GM18858 (cell line): ENCODE measurements around the gene CALCOCO1.

Source experiments
- ATAC-seq: cut with Tn5 transposase; IDR thresholded peaks from one replicate; pipeline ENCODE4 v1.9.1; 2021; ENCODE audit not compliant: unreplicated experiment

Gene CALCOCO1

DNA sequence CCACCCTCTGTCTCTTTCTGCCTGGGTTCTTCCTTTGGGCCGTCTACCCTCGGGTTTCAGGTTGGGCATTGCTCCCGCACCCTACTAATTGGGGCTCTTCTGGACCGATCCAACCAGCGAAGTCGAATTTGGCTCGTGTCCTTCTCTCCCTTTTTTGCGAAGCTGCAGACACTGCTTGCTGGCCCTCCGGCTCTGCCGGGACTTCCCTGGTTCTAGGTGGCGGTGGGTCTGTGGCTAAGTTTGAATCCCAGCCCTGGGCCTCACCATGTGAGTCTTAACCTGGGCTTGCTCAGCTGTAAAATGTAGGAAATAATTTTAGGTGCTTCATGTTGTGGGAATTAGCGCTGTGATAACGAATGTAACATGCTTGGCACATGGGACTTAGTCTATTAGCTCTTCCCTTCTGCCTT, 24.9 kb upstream of the CALCOCO1 start:
- no peak for ATAC-seq

DNA sequence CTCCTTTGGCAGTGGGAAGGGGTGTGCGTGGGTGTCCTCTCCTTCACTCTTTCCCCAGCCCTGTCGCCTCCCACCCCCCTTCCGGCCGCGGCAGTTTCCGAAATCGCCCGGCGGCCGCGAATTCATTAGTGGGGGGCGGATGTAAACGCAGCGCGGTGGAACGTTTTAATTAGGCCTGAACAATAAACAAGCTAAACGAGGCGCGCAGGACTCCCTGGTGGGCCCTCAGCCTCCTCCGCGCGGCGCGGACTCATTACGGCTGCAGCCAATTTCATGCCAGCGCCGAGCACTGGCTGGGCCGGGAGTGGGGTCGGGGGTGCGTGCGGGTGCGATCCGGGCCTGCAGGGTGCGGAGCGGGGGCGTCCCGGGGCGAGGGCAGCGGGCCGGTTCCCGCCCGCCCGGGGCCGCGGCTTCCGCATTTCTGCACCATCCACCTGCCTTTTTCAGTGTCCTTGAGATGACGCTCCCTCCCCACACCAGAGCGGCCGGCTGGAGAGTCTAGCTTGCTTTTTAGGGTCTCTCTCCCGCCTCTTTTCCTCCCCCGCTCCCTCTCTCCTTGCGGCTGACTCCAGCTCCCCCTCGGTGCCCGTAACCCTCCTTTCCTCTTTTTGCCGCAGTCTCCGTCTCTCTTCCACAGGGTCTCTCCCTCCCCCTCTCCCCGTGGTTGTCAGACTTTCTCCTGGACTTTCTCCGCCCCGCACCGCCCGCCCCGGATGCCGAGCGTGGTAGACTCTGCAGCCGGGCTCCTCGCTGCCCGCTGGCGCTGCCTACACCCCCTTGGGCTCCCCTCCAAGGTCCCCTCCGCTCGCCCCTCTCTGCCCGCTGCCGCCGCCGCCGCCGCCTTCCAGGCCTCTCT, 24.3 kb upstream of the CALCOCO1 start, which contains the start of gene CISTR:
Gene CISTR (minus strand): TSS at position 644 of the 856 bp plus-strand sequence.
- ATAC-seq, result no peak

DNA sequence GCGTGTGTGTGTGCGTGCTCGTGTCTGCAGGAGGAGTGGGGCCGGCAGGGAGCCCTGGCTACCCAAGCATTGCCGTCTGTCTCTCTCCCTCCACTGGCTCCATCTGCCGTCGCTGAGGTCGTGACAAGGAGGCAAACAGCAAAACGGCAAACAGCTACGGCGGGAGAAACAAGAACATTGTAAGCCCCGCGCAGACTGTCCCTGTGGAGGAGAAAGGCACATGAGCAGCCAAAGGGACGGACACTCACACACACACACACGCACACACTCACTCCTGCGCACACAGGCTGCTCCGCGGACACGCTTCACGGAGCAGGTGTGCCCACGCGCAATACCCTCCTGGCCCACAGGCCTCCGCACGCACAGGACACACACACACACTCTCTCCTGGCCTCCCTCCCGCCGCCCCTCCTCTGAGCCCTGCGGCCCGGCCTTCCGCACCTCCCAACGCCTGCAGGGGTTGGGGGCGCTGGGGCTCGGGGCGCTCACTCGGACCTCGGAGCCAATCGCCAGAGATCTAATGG, 23.6 kb upstream of the CALCOCO1 start:
- no peak for ATAC-seq

DNA sequence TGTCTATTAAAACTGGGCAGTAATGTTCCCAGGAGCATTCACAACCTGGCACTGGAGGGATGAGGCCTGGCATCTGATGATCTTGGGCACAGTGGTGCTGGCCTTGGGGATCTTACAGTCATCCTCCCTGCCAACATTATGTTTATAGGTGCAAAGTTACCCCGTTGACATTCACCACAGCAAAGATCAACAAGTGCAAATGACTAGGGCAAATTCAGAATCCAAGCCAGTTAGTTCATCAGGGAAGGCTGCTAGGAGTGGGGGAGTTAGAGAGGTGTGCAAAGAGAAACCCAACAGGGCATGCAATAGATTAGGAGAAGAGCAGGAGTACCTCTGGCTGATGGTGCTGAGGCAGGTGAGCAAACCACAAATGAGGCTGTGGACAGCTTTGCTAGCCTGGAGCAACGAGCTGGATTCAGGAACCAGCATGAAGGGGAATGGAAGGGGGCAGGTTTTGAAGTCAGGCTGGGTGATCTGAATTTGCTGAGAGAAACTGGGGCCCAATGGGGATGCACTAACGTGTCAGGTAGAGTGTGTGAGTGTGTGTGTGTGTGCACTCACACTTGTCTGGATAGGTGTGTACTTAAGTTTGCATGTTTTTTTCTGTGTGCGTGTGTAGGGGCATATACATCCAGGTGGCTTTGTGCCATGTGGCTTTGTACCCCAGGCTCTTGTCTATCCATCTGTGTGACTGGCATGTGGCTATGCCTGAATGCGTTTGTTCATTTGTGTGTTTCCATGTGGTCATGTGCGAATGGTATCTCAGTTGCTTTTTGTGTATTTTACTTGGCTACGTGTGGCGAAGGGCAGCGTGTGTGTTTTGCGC, 22.9 kb upstream of the CALCOCO1 start:
- ATAC-seq, result no peak

DNA sequence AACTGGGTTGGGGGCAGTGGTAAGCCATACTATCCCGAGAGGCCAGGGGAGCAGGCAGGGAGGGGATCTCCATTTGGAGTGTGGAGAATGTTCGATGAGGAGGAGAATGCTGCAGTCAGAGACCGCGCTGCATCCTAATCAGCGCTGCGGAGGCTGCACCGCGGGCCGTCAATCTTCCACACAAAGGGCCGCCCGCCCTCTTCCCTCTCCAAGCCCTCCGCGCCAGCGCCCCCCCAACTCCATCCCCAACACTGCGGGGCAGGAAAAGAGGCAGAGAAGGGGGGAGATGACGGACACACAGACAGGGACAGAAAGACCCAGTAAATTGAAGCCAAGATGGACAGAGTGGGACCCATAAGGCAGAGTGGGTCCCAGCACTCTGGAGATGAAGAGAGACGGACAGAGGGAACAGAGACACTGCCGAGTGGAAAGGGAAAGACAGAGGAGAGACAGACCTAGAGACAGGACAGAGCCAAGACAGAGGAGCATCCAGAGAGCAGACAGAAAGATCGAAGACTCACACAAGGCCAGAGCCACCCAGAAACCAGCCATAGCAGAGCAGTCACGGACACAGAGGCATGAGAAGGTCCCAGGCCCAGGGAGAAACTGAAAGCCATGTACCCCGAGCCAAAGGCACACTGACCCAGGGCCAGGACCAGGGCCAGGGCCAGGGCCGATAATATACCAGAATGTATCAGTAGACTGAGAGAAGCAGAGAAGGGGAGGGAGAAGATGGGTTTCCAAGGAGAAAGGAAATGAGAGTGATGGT, 21.0 kb upstream of the CALCOCO1 start:
- ATAC-seq, result no peak

DNA sequence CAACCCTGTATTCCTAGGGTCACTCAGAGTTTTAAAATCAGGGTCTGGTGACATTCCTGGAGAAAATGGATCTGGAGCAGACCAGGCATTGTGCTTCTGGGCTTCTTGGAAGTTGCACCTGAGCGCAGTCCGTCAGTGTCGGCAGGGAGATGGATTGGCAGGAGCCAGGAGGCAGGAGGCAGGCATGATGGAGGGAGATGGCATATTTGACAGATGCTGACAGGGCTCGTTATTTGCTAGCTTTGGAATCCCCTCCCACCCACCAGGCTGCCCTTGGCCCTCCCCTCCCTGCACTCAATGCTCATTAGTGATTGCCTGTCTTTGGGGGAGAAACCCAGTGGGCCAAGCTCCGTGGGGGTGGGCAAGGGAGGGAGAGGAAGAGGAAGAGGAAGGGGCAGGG, 19.8 kb upstream of the CALCOCO1 start:
- ATAC-seq, result no peak

DNA sequence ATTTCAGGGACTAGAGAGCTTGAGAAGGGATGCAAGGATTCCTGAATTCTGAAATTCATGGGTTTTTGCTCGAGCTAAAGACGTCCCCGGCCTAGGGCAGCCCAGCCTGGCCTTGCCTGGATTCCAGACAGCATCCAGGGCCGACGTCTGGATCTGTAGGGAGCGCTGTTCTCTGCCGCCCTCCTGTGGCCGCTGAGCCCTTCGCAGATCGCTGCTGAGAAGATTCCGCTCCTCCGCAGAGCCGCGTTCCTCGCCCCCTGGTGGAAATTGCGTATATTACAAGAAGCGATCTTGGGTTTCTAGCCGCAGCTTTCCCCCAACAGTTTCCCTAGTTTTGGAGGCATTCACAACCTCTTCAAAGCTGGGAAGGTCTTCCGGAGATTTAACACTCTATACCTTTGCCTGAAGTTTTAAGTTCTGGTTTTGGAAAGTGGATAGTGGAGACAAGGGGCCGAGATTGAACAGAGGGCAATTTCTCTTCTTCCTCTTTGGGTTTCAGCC, 19.4 kb upstream of the CALCOCO1 start:
- no peak for ATAC-seq

DNA sequence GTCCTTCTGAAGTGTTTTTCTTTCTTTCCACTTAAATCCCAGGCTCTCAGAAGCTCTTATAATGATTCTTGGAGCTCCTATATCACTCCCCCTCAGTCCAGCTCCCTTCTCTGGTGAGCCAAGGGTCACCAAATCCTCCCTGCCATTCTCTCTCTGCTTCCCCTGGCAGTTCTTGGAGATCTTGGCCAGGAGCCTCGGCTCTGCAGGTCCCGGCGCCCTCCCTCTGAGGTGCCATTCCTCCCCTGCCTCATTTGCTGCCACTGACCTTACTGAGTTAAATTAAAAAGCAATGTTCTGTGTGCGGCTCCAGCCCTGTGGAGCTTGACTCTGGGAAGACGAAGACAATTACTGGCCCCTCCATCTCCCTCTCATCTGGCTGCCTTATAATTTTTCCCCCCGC, 17.5 kb upstream of the CALCOCO1 start:
- no peak for ATAC-seq

DNA sequence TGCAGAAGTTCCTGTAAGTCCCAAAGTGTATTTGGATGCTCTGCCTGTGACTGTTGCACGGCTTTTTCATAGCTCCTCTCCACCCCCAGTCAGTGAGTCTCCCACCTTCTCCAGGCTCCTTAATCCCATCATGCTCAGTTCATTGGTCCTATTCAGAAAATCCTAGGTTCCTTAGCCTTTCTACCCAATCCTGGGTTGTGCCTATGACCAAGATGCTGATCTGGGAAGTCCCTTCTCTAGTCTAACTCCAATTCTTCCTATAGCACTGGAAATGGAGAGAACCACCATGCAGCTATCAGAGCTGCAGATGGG, 16.8 kb upstream of the CALCOCO1 start:
- no peak for ATAC-seq

DNA sequence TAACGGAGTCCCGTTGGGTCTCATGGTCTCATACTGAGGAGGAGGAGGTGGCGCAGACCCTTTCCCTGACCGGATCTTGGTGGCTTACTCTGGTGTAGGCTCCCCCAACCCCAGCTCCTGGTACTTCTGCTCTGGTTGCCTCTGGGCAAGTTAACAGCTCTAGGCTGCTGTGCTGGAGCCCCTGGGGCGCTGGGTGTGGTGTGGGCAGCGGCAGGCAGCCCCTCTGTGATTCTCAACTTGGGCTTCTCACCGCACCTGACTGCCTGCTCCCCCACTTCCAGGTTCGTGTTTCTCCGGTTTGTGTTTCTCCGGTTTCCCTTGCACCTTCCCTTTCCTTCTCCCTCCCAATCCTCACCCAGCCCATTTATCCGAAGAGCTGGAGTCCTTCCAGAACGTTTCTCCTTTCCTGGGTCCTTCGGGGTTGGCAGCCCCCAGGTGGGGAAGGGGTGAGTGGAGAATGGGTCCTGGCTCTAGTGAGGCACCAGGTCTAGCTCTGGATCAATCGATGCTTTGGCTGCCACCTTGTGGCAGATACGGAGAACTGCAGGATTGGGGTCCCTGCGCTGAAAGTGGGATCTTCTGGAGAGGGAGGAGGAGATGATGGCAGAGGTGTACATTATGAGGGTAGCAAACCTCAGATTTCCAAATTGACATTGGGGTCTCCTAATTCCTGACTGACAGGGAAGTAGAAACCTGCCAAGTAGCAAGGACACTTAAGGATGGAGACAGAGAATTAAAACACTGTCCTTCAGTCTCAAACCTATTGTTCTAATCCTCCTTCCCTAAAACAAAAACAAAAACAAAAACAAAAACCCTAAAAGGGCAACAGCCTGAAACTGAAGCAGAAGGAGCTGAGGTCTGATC, 16.2 kb upstream of the CALCOCO1 start:
- ATAC-seq, result no peak

DNA sequence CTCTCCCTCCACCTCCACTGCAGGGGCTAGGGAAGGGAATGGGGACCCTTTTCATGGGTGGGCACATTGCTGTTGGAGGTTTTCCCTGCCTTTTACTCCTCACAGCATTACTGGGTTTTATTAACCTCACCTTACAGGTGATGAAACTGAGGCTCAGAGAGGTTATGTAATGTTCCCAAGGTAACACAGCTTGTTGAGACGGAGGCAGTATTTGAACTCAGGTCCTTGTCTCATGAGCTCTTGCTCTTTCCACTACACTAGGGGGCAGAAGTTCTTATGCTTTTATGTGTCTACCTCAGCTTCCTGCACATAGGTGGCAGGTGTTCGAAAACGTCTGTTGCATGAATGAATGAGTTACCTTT, 12.9 kb upstream of the CALCOCO1 start:
- ATAC-seq, result no peak

DNA sequence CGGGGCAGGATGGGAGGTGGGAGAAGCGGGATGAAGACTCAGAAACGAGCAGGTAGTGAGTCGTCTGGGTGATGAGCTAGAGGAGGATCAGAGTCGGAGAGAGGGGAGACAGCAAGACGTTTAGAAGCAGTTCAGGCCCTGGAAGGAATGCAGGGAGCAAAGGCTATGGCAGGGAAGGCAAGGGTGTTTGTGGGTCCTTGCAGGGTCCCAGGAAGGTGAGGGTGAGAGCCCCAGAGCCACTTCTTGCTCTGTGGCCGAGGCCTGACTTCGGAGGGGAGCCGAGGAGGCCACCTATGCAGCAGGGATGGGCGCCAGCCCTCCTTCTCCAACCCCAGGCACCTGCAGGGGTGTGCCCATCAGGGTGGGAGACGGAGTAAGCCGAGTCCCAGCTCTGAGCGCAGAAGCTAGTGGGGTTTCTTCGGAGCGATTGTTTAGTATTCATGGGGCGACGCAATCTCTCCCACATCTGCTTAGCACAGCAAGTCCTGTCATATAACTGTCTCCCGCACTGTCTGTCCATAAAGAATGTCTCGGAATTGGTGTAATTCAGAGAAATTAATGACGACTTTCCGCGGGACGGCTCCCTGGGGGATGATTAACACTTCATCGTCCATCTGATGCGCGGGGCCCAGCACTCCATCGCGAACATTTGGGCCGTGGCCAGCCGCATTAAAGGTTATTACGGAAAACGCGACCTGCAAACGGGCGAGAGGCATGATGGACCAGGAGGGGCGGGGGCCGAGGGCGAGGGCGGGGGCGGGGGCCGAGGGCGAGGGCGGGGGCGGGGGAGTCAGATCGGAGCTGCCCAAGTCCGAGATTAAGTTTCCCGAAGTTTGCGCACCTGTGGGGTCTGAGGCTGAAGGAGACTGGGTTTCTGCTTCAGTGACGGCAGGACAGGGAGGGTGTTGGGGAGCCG, 12.2 kb upstream of the CALCOCO1 start:
- ATAC-seq, result no peak

DNA sequence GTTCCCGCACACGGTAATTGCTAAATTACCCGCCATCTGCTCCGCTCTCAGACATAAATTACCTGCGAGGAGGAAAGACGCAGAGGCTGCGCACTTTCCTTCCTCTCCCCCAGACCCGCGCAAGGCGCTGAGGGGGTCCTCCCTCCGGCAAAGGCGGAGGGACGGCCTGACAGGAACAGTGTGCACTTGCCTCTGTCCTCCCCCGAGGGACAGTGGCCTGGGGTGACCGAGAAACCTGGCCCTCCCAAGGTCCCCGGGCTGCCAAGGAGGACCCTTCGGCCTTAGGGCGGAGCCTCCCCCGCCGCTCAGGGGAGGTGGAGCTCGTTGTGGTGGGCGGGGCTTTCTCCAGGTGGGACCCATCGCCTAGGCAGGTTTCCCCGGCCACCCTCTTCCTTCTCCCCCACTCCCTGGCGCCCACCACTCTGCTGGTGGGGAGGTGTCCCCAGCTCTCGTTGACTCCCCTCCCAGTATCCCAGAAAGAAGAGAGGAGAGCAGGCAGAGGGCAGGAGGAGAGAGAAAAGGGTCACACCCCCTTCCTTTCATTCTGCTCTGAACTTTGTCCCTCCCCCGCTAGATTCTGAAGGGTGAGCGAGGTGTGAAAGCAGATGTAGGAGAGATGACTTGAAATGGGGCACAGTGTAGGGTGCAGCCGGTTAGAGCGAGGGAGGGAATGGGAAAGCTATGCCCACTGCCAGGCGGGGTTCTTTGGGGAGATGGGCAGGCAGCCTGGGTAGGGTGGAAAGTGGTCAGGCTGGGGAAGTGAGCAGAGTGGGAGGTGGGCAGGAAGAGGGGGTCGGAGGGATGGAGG, 11.4 kb upstream of the CALCOCO1 start:
- ATAC-seq, result no peak

DNA sequence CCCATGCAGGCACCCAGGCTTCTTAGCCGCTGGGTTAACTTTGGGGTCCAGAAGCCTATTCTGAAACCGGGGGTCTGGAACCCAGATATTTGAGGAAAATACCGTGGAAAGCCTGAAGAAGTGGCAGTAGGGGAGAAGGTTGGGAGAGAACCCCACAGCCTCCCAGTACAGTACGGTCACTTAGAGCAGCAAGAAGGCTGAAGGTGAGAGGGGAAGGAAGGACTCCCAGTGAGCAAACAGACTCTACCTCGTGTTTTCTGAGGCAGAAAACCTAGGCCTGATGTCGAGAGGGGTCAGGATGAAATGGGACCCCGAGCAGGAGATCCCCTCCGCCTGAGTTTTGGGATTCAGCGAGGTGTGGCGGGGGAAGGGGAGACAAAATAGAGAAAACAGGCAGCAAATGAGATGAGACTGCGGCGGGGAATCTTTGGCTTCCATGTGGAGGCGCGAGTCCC, 10.7 kb upstream of the CALCOCO1 start:
- no peak for ATAC-seq

DNA sequence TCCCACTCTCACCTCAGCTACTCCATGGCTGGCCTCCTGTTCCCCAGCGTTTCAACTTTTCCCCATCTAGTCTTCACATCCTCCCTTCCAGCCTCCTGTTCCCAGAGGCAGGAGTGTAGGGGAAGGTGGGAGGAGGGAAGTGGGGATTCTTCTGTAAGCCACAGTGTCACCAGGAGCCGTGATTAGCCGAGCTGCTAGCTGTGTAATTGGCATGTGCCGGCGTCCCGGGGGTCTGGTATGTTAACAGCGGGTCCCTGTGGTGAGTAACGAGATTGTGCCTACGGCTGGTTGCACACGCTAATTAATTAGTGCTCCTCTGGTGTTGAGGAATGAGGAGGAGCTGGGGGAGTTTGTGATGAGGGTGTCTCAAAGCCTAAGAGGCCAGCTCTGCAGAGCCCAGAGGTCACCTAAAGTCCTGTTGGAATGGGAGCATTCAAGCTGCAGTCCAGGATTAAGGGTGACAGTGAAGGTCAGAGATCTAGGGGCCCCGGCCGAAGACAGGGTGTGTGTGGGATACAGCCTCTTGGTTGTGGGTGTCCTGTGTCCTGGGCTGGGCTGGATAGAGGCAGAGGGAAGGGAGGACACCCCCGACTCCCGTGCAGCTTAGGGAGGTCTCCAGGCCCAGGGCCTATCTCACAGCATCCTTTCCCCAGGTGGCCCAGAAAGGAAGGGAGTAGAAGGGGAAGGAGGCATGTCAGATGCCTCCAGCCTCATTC, 10.0 kb upstream of the CALCOCO1 start:
- no peak for ATAC-seq

DNA sequence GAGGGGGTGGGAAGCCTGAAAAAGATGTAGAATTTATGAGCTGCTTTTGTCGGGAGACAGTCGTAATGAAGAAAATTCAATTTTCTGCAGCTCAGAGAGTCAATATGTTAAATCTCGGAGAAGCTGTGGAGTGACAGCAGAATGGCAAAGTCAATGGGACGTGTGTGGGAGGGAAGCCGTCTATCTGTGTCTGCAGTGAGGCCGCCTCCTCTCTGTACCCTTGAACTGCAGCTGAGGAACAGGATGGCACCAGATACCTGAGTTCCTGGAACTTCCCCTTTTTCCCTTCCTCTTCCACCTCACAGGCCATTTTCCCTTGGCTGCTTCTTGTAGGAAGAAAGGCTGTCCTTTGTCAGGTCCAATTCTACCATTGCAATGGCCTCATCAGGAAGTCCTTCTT, 9.3 kb upstream of the CALCOCO1 start:
- ATAC-seq, result no peak

DNA sequence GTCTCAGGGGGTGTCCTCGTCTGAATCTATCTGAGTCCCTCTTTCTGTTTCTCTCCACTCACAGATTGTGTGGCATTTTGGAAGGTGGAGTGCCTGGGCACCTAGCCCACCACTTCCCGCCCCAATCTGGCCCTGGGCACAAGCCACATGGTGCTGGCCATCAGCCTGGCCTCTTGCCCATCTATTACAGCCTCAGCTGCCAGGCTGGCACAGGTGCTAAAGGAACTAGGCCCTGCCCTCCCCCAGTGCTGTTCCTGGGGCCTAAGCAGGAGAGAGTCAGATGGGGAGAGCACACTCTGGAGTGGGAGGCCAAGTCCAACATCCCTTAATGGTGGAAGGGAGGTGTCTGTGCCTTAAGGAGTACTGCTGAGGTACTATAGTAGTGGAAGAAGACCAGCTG, 8.3 kb upstream of the CALCOCO1 start:
- no peak for ATAC-seq

DNA sequence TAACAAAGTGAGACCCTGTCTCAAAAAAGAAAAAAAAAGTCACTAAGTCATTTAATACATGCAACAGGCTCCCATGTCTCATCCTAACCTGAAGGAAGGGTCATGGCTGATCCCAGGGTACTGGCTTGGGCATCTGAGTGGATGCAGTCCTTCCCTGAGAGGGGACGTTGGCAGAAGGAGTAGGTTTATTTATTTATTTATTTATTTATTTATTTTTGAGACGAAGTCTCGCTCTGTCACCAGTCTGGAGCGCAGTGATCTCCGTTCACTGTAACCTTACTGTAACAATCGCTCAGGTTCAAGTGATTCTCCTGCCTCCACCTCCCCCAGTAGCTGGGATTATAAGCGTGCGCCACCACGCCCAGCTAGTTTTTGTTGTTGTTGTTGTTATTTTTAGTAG, 7.2 kb upstream of the CALCOCO1 start:
- no peak for ATAC-seq
